Smooth muscle cell (in vitro differentiated cells): ENCODE measurements around the gene SHANK2. TPM values are rescaled to one million over a fixed set of nuclear protein-coding genes. Genes with fewer than 3 reads are reported as not detected.

Experiments
- DNase-seq: peaks from one replicate; lab custom pipeline; 2025; ENCODE audit not compliant: unreplicated experiment; lab: John Stamatoyannopoulos, UW
- H2AFZ ChIP-seq: fragments of 200-600 bp; sonication (generic); 2 replicates; pipeline ENCODE4 v1.6.0; 2016; ENCODE audit warnings: antibody characterized with exemption, low read depth, mild to moderate bottlenecking
- H3F3A ChIP-seq: fragments of 200-600 bp; sonication (generic); 2 replicates; pipeline ENCODE4 v1.6.0; 2017; ENCODE audit warnings: antibody characterized with exemption, low read depth
- H3K27ac ChIP-seq: fragments of 200-600 bp; sonication (generic); 2 replicates; pipeline ENCODE4 v1.5.1; 2016; ENCODE audit warnings: low read depth, mild to moderate bottlenecking
- H3K27me3 ChIP-seq: fragments of 200-600 bp; sonication (generic); 2 replicates; pipeline ENCODE4 v1.6.1; 2016; ENCODE audit warnings: low read depth, mild to moderate bottlenecking
- H3K36me3 ChIP-seq: fragments of 200-600 bp; sonication (generic); 2 replicates; pipeline ENCODE4 v1.5.1; 2016; ENCODE audit warnings: low read depth
- H3K4me1 ChIP-seq: fragments of 200-600 bp; sonication (generic); 2 replicates; pipeline ENCODE4 v1.5.1; 2016; ENCODE audit warnings: low read depth
- H3K4me2 ChIP-seq: fragments of 200-600 bp; sonication (generic); 2 replicates; pipeline ENCODE4 v1.6.0; 2016; ENCODE audit warnings: mild to moderate bottlenecking
- H3K4me3 ChIP-seq: fragments of 200-600 bp; sonication (generic); 2 replicates; pipeline ENCODE4 v1.5.1; 2016; ENCODE audit warnings: mild to moderate bottlenecking
- H3K79me2 ChIP-seq: fragments of 200-600 bp; sonication (generic); 2 replicates; pipeline ENCODE4 v1.6.0; 2016; ENCODE audit warnings: low read depth, mild to moderate bottlenecking
- H3K9ac ChIP-seq: fragments of 200-600 bp; sonication (generic); 2 replicates; pipeline ENCODE4 v1.6.0; 2016; ENCODE audit warnings: low read depth
- H3K9me3 ChIP-seq: fragments of 200-600 bp; sonication (generic); replicated peaks from 2 replicates; pipeline ENCODE4 v1.5.1; 2016; ENCODE audit warnings: low read depth
- H4K20me1 ChIP-seq: fragments of 200-600 bp; sonication (generic); 2 replicates; pipeline ENCODE4 v1.6.0; 2016; ENCODE audit warnings: low read depth
- WGBS: methylation state at CpG from one replicate; pipeline ENCODE4 v1.1.7; 2016; ENCODE audit warnings: low lambda C conversion rate; 5-methylcytosine and 5-hydroxymethylcytosine counted together
- polyA plus RNA-seq: library from polyadenylated mRNA; unstranded; fragments of >200 nt; fragmentation: Nextera tagmentation; extraction: Ambion mirVana; gene quantifications from 2 replicates; pipeline ENCODE4 v1.2.1, GENCODE V29; 2016
- total RNA-seq: library from RNA; depleted of rRNA; stranded (reverse); fragments of >200 nt; gene quantifications from 2 replicates; pipeline ENCODE4 v1.2.3, GENCODE V29; 2014
- TF ChIP-seq, protein P1 (sequence below): fragments of 200-600 bp; sonication (generic); IDR thresholded peaks from 2 replicates; pipeline ENCODE4 v1.5.1; 2017; ENCODE audit warnings: borderline replicate concordance, mild to moderate bottlenecking, antibody characterized with exemption; ENCODE audit not compliant: insufficient read depth, poor library complexity, severe bottlenecking

Gene SHANK2
- total and polyA plus RNA-seq, 2 experiments from 2014 or later: 1.5 to 9.9 TPM

DNA sequence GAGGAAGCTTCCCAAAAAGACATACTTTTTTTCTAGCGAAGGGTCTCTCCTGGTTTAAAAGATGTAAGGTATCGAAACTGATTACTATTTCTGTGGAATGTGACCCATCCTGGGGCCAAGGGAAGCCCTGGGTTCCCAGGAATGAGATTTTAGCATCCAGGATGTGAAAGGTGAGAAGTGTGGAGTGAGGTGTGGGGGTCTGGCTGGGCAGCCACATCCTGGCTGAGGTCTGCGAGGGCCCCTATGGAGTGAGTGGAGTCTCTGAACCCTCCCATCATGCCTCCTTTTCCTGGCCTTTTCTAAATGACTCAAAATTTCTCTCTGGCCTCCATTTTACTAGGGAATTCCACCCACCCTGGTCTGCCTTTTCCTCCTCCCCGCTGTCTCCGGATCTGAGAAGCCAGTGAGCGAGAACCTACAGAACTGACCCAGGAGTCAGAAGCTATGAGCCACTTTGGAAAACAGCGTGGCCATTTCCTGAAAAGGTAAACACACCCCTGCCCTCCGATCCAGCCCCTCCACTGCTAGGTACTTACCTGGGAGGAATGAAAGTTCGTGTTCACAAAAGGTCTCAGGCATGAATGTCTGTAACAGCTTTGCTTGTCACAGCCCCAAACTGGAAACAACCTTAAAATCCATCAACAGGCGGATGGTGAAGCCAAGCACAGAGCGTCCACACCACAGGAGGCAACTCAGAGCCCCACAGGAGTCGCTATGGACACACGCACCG, 27.7 kb upstream of the SHANK2 start:
- H3K4me3 ChIP-seq: no peak overlapping the region
- no peaks in the 10 kb centered on the region for H3F3A ChIP-seq
- H3K9ac ChIP-seq: no peak overlapping the region
- no peaks in the 10 kb centered on the region for H3K79me2 ChIP-seq
- no peaks in the 10 kb centered on the region for H3K36me3 ChIP-seq
- H3K27me3 ChIP-seq: no peaks in the 10 kb centered on the region
- no peaks in the 10 kb centered on the region for H3K4me1 ChIP-seq
- no peaks in the 10 kb centered on the region for H4K20me1 ChIP-seq
- H3K4me2 ChIP-seq: no peak overlapping the region
- WGBS: 83% methylated on average over 14 of the region's 14 CpGs
- DNase-seq: no peak
- no peak overlapping the region for H3K27ac ChIP-seq
- no peaks in the 10 kb centered on the region for H3K9me3 ChIP-seq
- TF ChIP-seq, protein P1, sequence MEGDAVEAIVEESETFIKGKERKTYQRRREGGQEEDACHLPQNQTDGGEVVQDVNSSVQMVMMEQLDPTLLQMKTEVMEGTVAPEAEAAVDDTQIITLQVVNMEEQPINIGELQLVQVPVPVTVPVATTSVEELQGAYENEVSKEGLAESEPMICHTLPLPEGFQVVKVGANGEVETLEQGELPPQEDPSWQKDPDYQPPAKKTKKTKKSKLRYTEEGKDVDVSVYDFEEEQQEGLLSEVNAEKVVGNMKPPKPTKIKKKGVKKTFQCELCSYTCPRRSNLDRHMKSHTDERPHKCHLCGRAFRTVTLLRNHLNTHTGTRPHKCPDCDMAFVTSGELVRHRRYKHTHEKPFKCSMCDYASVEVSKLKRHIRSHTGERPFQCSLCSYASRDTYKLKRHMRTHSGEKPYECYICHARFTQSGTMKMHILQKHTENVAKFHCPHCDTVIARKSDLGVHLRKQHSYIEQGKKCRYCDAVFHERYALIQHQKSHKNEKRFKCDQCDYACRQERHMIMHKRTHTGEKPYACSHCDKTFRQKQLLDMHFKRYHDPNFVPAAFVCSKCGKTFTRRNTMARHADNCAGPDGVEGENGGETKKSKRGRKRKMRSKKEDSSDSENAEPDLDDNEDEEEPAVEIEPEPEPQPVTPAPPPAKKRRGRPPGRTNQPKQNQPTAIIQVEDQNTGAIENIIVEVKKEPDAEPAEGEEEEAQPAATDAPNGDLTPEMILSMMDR: no peak
- H2AFZ ChIP-seq: no peak overlapping the region

DNA sequence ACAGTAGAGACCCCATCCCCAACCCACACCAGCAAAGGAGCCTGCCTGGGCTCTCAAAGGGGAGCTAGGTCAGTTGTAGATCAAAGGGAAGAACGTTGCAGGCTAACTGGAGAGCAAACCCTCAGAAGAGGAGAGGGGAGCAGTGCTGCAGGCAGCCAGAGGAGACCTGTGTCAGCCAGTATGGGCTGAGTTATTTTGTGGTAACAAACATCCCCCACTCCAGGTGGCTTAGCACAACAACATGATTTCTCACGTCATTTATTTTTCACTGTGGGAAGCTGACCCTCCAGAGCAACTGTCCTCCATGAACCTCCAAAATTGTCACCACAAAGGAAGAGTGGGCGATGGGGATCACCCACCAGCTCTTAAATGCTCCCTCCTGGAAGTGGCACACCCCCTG, 19.8 kb upstream of the SHANK2 start:
- H3K27me3 ChIP-seq: no peaks in the 10 kb centered on the region
- no peaks in the 10 kb centered on the region for H3K4me1 ChIP-seq
- no peaks in the 10 kb centered on the region for H3K36me3 ChIP-seq
- no peaks in the 10 kb centered on the region for H3K9me3 ChIP-seq
- no peak overlapping the region for H2AFZ ChIP-seq
- WGBS: 93% methylated on average over 3 of the region's 3 CpGs
- no peak overlapping the region for H3K4me3 ChIP-seq
- H3F3A ChIP-seq: no peaks in the 10 kb centered on the region
- H3K4me2 ChIP-seq: no peak overlapping the region
- H4K20me1 ChIP-seq: no peaks in the 10 kb centered on the region
- no peak for DNase-seq
- TF ChIP-seq, protein P1: no peak
- H3K79me2 ChIP-seq: no peaks in the 10 kb centered on the region
- H3K27ac ChIP-seq: no peak overlapping the region
- H3K9ac ChIP-seq: no peak overlapping the region

DNA sequence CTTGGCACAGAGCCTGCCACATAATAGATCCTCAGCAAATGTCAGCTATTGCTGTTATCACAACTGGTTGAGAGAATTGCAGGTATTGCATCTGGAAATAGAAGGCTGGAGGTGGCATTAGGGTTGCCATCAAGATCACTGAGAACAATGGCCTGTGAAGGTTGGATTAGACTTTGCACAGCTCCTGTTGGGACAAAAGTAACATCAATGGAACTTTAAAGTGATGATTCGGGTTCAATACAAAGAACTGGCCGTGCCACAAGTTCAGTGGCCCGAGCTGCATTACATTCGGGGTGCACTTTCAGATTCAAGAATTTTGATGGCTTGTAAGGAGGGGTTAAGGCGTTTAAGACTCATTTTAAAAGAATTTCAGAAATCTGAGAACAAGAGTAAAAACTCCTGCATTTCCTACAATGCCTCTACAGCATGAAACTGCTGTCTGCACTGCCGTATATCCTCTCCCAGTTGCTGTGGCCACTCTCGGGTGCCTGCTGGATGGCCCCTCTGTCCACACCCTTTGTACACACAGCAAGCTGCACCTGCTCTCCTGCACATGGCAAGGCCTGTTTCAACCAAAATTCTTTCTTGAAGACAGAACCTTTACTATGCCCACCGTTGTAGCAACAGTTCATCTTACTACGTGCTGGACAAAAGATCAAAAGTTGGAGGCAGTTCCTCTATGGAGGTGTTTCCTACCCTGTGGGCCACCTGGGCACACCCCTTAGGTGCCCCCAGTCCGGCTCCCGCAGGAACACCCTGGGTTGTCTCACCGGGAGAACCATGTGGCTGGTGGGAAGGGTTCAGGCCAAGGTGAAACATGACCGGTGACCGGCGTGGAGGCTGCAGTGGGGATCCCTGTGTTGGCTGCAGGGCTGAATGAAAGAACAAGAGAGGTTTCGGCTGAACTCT, 17.5 kb upstream of the SHANK2 start:
- 89% methylated on average over 16 of the region's 16 CpGs for WGBS
- no peak overlapping the region for H2AFZ ChIP-seq
- H3K4me3 ChIP-seq: no peak overlapping the region
- H3K9me3 ChIP-seq: no peaks in the 10 kb centered on the region
- H3K9ac ChIP-seq: no peak overlapping the region
- no peaks in the 10 kb centered on the region for H3K36me3 ChIP-seq
- no peaks in the 10 kb centered on the region for H4K20me1 ChIP-seq
- no peaks in the 10 kb centered on the region for H3K27me3 ChIP-seq
- H3K79me2 ChIP-seq: no peaks in the 10 kb centered on the region
- no peak overlapping the region for H3K4me2 ChIP-seq
- no peak overlapping the region for H3K27ac ChIP-seq
- no peak for DNase-seq
- H3K4me1 ChIP-seq: no peaks in the 10 kb centered on the region
- H3F3A ChIP-seq: no peaks in the 10 kb centered on the region
- TF ChIP-seq, protein P1: no peak
